Activated naive CD4-positive, alpha-beta T cell treated with Interleukin-2 at 50 U/mL for 16 hours (primary cell): ENCODE results near the gene KLF2.
"Not testable (repeated sequence)": the region's sequence is repeated elsewhere in the genome, so short reads cannot be mapped to it uniquely, and the experiment has no call there.

Experiments
- DNase-seq: peaks from one replicate; pipeline ENCODE4 v3.0.0-alpha.2; 2020

Gene KLF2

GRCh38 chr19:16338470-16339360, 14.1 kb downstream of the KLF2 start:
- peak; percentile 65 for DNase-seq

DNA sequence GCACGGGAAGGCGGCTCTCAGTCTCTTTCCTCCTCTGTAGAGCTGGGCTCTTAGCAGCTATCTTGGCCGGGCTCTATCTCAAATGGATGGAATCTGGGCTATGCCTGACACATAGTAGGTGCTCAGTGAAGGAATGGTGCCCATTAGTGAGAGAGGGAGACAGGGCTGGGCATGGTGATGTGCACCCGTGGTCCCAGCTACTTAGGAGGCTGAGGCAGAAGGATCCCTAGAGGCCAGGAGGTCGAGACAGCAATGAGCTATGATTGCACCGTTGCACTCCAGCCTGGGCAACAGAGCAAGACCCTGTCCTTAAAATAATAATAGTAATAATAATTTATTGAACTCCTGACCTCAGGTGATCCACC, 14.7 kb downstream of the KLF2 start:
- DNase-seq, result no peak

GRCh38 chr19:16340092-16340491, 15.5 kb downstream of the KLF2 start:
- DNase-seq, result no peak

- no peak for DNase-seq
Measured at GRCh38 chr19:16340654-16341053, 16.0 kb downstream of the KLF2 start.

- DNase-seq, result peak; percentile 72
Measured at GRCh38 chr19:16342002-16342715, 17.5 kb downstream of the KLF2 start.

GRCh38 chr19:16343156-16343555, 18.5 kb downstream of the KLF2 start:
- DNase-seq, result no peak

DNA sequence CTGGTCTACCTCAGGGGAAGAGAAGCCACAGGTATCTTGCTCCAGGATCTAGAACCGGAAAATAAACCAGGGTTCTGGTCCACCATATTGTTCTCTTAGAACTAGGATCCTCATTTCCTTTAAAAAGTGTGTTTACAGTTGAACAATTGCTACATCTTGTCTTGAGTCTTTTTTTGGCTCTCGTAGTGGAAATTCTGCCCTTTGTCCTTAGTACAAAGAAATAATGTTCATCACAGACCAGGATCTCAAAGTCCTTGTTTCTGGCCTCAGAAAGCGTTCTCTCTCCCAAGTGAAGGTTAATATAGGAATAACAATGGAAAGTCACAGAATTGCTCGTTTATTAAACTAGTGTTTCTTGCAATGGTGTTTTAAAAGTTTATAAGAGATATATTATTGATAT, 20.8 kb downstream of the KLF2 start:
- DNase-seq, result no peak

DNA sequence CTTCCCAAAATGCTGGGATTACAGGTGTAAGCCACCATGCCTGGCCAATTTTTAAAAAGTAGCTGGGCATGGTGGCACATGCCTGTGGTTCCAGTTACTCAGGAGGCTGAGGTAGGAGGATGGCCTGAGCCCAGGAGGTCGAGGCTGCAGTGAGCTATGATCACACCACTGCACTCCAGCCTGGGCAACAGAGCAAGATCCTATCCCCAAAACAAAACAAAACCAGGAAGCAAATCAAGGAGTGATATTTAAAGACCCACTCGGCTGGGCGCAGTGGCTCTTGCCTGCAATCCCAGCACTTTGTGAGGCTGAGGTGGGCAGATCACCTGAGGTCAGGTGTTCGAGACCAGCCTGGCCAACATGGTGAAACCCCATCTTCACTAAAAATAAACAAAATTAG, 22.5 kb downstream of the KLF2 start:
- DNase-seq, result not testable (repeated sequence)

- no peak for DNase-seq
Measured at GRCh38 chr19:16347706-16348105, 23.1 kb downstream of the KLF2 start.

DNA sequence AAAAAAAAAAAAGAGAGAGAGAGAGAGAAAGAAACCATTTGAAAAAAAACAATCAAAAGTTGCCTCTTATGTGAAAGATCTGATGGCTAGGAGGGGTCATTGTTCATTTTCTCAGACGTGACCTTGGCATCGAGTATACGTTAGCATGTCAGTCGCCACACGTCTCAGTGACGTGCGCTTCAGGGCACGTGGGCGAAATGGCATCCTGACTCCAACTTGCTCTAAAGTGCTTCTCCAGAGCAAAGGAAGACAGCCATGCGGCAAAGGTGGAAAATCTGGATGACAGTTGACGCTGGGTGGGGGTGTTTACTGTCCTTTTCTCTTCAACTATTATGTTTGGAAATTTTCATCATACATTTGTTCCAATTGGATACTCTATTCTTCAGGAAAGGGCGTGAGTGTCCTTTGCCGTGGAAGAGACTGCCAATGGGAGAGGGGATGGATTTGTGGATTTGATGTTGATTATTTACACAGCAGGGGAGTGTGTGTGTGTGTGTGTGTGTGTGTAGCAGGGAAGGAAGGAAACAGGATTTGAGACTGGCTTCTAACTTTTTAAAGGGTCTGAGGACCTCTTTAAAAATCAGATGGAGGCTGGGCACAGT, 25.0 kb downstream of the KLF2 start:
- no peak for DNase-seq

GRCh38 chr19:16351133-16351809, 26.6 kb downstream of the KLF2 start:
- no peak for DNase-seq

DNA sequence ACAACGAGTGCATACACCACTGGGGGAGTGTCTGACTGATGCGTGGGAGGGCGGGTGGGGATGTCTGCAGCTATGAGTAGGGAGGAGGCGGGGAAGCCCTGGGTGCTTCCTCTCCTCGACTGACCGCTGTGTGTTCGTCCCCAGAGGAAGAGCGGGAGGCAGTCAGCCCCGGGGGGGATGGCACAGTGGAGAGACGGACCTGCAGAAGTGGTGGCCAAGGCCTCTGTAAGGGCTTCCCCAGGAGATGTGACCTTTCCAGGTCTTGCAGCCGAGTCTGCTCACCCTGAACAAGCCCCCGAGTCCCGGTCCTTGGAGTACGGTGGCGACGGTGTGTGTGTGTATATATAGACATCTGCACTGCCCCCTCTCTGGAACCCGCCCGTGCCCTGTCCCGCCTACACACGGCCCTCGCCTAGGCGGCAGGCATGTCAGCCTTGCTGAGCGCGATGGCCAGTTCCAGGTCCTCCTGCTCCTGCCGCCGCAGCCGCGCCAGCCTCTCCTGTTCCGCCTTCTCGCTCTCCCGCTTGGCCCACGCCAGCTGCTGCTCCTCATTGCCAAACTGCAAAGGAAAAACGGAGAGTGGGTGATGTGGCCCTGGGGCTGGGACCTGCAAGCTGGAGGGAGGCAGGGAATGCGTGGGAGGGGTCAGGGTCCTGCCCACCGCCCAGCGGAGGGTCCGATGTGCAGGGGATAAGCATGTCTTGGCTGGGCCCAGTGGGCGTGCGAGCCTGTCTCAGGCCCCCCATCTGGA, 30.8 kb downstream of the KLF2 start:
- DNase-seq, result no peak

DNA sequence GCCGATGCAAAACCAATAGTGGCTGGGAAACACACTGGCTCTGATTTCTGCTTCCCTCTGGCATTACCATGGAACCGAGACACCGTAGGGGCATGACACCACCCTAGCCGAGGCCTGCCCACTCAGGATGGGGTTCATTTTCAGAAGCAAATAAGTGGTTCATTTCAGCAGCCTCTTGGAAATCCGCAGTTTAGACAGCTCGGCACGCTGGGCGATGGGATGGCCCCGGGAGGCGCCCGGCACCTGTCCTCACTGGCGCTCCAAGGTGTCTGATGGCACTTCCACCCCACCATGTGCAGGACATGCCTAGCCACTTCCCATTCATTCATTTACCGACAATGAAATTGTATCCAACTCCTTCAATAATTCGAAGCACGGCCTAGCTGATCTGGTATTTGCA, 33.8 kb downstream of the KLF2 start:
- DNase-seq, result no peak

GRCh38 chr19:16359074-16359473, 34.4 kb downstream of the KLF2 start:
- no peak for DNase-seq

DNA sequence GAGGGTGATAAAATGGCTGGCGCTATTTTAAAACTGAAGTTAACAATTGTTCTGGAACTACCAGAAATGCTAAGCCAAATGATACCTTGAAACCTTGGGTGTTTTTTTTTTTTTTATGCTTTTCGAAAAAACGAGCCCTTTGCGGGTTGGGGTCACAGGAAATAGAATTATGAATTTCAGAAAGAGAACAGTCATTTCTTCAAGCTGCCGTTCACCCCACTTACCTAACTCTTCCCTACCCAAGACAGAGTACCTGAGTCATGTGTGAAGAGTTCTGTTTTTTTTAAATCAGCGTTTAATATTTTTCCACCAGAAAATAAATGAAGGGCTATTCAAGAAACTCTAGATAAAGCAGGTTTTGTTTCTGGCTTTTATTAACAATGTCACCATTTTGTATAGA, 35.3 kb downstream of the KLF2 start:
- DNase-seq, result no peak

- no peak for DNase-seq
Measured at GRCh38 chr19:16360738-16361137, 36.1 kb downstream of the KLF2 start.

- DNase-seq, result no peak
Measured at GRCh38 chr19:16361254-16361653, 36.6 kb downstream of the KLF2 start.

GRCh38 chr19:16361926-16362325, 37.3 kb downstream of the KLF2 start:
- DNase-seq, result no peak

DNA sequence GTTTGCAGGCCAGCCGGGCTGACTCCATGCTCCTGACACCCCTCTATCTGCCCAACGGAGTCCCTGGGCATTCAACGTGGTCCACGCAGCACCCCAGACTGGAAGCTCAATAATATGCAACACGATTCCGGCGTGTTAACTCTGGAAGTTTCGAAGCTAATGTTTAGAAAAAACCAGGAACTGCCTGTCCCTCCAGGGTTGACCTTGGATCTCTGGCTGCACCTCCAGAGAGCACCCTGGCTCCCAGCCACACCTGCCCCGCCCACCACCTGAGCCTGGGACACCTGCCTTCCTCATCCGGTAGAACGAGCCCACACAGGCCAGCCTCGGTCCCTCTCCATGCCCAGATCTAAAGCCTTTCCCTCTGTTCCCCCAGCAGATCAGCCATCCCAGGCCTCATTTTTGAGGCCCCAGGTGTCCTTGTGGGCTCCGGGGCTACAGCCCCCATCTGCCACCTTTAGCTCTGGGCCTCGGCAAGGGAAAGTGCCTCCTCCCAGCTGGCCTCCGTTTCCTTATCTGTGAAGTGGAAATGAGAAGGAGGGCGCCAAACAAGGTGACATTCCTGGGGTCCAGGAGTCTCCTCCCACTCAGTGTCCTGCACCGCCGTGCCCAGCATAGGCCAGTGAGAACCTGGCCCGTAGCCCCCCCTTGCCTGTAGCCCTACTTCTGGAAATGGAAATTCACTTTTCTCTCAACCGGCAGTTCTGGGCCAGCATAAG, 38.7 kb downstream of the KLF2 start:
- no peak for DNase-seq

- no peak for DNase-seq
Measured at GRCh38 chr19:16363852-16364230, 39.2 kb downstream of the KLF2 start.

GRCh38 chr19:16364231-16364865, 39.7 kb downstream of the KLF2 start:
- DNase-seq, result no peak
